Activated T-cell treated with anti-CD3 and anti-CD28 coated beads for 1 hour (primary cell): ENCODE measurements around the gene PKP3.
"Not testable (repeated sequence)": the region's sequence is repeated elsewhere in the genome, so short reads cannot be mapped to it uniquely, and the experiment has no call there.

Experiments
- DNase-seq: peaks from one replicate; pipeline ENCODE4 v3.0.0-alpha.2; 2020; ENCODE audit warnings: low read depth

The PKP3 gene

GRCh38 chr11:394034-394857 is at the start of gene PKP3:
Gene PKP3, plus strand, starts transcription at chr11:394209. Its CDS starts 84 bp downstream, at chr11:394293.
- DNase-seq = no peak

- no peak for DNase-seq
Observed at GRCh38 chr11:344836-345578, 49.0 kb upstream of the PKP3 start.

- no peak for DNase-seq
Observed at GRCh38 chr11:346529-346928, 47.5 kb upstream of the PKP3 start.

GRCh38 chr11:349270-349954 is 44.6 kb upstream of the PKP3 start:
- DNase-seq = not testable (repeated sequence)

GRCh38 chr11:350033-350722 is 43.8 kb upstream of the PKP3 start:
- DNase-seq = not testable (repeated sequence)

GRCh38 chr11:350723-351255 is 43.2 kb upstream of the PKP3 start:
- no peak for DNase-seq

- no peak for DNase-seq
Observed at GRCh38 chr11:351411-351810, 42.6 kb upstream of the PKP3 start.

- no peak for DNase-seq
Observed at GRCh38 chr11:352456-353031, 41.5 kb upstream of the PKP3 start.

- no peak for DNase-seq
Observed at GRCh38 chr11:353179-353873, 40.7 kb upstream of the PKP3 start.

GRCh38 chr11:355581-356458 is 38.2 kb upstream of the PKP3 start:
- peak; percentile 84 for DNase-seq

- no peak for DNase-seq
Observed at GRCh38 chr11:356610-357009, 37.4 kb upstream of the PKP3 start.

- no peak for DNase-seq
Observed at GRCh38 chr11:357582-357981, 36.4 kb upstream of the PKP3 start.

GRCh38 chr11:358129-358800 is 35.7 kb upstream of the PKP3 start:
- DNase-seq = no peak

GRCh38 chr11:359181-359714 is 34.8 kb upstream of the PKP3 start:
- no peak for DNase-seq

GRCh38 chr11:360326-361280 is 33.4 kb upstream of the PKP3 start:
- DNase-seq = no peak

GRCh38 chr11:362642-363442 is 31.2 kb upstream of the PKP3 start:
- DNase-seq = no peak

GRCh38 chr11:363443-363805 is 30.6 kb upstream of the PKP3 start:
- DNase-seq = not testable (repeated sequence)
